Ectodermal cell (in vitro differentiated cells): ENCODE measurements around the gene JAKMIP2.

ENCODE experiments used
- H3K27ac ChIP-seq: 2 replicates; pipeline ENCODE4 v1.7.0; 2013; ENCODE audit warnings: mild to moderate bottlenecking, low read depth, low read length; ENCODE audit not compliant: insufficient read depth, poor library complexity, severe bottlenecking
- H3K27me3 ChIP-seq: 2 replicates; pipeline ENCODE4 v1.7.0; 2013; ENCODE audit warnings: mild to moderate bottlenecking, low read length; ENCODE audit not compliant: insufficient read depth, control insufficient read depth, poor library complexity, severe bottlenecking
- H3K36me3 ChIP-seq: one replicate; pipeline ENCODE4 v1.7.0; 2013; ENCODE audit warnings: low read length; ENCODE audit not compliant: control insufficient read depth, insufficient read depth
- H3K4me1 ChIP-seq: one replicate; pipeline ENCODE4 v1.7.0; 2013; ENCODE audit warnings: low read length; ENCODE audit not compliant: control insufficient read depth, insufficient read depth
- H3K4me3 ChIP-seq: 2 replicates; pipeline ENCODE4 v1.7.0; 2013; ENCODE audit warnings: low read depth, low read length, control low read depth; ENCODE audit not compliant: insufficient read depth
- H3K9me3 ChIP-seq: 2 replicates; pipeline ENCODE4 v1.7.0; 2013; ENCODE audit warnings: mild to moderate bottlenecking, low read length, moderate library complexity; ENCODE audit not compliant: control insufficient read depth
- WGBS, 2 experiments: methylation state at CpG; one replicate each; pipeline ENCODE4 v1.1.7; 2013; ENCODE audit warnings: missing lambda C conversion rate in 2 of 2; 5-methylcytosine and 5-hydroxymethylcytosine counted together

The JAKMIP2 gene

GRCh38 chr5:147568710-147569406 is 213.7 kb downstream of the JAKMIP2 start:
- no peaks in the 10 kb centered on the region for H3K27me3 ChIP-seq
- no peak overlapping the region for H3K27ac ChIP-seq
- H3K4me1 ChIP-seq: peaks cover 23% of the 10 kb centered on the region
- WGBS, 2 experiments: 86 to 88% methylated on average over 8 to 9 of the region's 9 CpGs
- H3K36me3 ChIP-seq: no peaks in the 10 kb centered on the region
- H3K4me3 ChIP-seq: no peak overlapping the region
- no peaks in the 10 kb centered on the region for H3K9me3 ChIP-seq

DNA sequence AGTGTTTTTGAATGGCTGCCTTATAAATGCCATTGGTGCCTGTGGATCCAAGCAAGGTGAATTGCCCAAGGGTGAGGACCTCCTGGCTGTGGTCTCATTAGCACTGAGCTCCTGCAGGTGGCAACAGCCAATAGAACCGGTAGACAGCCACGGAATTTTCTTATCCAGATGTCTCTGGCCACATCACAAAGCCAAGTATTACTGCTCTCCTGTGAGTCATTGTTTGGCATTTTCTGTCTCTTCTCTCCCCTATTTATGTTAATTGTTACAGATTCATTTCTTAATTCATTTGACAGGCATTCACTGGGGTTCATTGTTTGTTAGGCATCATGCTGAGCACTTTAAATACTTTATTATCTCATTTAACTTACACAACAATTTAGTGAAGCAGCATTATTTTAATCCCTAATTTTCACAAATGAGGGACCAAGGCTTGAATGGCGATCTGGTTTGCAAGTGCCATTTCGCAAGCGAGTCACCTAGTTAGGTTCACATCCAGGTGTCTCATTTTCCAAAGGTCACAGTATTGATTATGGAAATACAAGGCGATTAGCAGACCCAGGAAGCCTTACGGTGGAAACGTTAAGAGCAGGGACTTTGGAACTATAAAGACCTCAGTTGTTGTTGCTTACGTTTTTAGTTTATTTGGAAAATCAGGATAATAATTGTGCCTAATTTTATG is 214.5 kb downstream of the JAKMIP2 start:
- no peaks in the 10 kb centered on the region for H3K9me3 ChIP-seq
- H3K27me3 ChIP-seq: no peaks in the 10 kb centered on the region
- H3K27ac ChIP-seq: peak overlapping the region; percentile 59
- no peak overlapping the region for H3K4me3 ChIP-seq
- H3K36me3 ChIP-seq: no peaks in the 10 kb centered on the region
- peaks cover 24% of the 10 kb centered on the region for H3K4me1 ChIP-seq
- WGBS, 2 experiments: 8 to 12% methylated on average over 9 of the region's 9 CpGs

DNA sequence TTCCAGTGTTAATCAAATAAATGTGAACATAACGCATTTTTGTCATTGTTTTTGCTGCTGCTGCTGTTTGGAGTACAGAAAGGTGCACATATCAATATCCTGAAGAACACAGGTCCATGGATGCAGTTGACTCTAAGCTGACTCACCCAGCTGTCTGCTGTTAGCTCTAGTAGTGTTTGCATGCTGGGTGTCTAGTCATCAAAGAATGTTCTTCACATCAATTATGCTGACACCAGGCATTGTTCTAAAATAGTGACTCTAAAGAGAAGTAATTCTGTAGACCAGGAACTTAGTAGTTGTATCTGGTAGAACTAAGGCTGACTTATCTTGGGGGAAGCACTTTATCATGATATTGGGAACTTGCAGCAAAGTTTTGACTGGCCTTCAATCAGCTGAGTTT is 217.0 kb downstream of the JAKMIP2 start:
- 100% methylated on average over 1 of the region's 1 CpG for WGBS, 2 experiments
- H3K27ac ChIP-seq: no peak overlapping the region
- H3K27me3 ChIP-seq: no peaks in the 10 kb centered on the region
- no peaks in the 10 kb centered on the region for H3K9me3 ChIP-seq
- no peak overlapping the region for H3K4me3 ChIP-seq
- peaks cover 28% of the 10 kb centered on the region for H3K4me1 ChIP-seq
- no peaks in the 10 kb centered on the region for H3K36me3 ChIP-seq

DNA sequence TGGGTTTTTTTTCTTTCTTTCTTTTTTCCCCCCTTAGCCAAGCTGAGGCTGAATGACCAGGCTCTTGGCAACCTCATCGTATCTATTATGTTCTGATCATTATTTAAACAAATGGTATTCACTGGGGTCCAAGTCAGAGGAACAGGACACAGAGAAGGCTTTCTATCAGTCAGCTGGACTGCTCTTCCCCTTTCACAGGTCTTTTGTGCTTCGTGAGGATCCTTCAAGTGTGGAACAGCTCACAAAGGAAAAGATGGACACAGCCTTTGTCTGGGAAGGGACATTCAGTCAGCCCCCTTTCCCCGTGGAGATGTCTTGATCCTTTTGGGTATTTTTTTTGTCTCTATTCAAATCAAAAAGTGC is 218.4 kb downstream of the JAKMIP2 start:
- H3K4me1 ChIP-seq: peaks cover 37% of the 10 kb centered on the region
- no peaks in the 10 kb centered on the region for H3K27me3 ChIP-seq
- WGBS, 2 experiments: 30 to 37% methylated on average over 2 to 3 of the region's 3 CpGs
- H3K4me3 ChIP-seq: no peak overlapping the region
- H3K27ac ChIP-seq: peak overlapping the region; percentile 50
- H3K9me3 ChIP-seq: no peaks in the 10 kb centered on the region
- H3K36me3 ChIP-seq: no peaks in the 10 kb centered on the region

DNA sequence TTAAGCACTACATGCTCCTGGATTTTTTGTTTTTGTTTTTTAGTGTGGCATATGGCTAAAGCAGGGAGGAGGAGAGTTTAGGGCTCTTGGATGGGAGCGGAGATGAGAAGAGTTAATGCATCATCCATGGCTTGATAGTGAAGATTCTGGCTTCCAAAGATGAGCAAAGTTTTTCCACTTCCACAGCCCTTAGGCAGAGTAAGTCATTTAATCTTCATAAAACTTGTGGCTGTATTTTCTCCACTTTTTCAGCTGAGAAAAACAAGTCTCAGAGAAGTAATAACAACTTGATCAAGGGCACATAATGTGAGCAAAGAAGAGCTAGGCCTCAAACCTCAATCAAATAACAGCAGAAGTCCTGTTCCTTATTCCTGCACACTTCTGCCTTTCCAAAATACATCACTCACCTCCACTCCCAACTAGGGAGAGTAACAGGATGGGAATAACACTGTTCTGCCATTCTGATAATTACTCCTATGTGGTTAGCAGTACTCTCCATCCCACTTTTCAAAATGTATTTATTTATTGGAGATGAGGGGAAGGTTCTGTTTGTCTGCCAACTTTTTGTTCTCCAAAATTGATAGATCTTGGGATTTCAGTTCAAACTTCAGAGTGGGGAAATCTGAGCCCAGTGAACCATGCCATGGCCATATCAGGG is 218.9 kb downstream of the JAKMIP2 start:
- Histone ChIP-seq H3K4me1 (peaks cover 39% of the 10 kb centered on the region), H3K36me3 (no peaks in the 10 kb centered on the region), H3K27me3 (no peaks in the 10 kb centered on the region), H3K27ac (peak overlapping the region; percentile 50), H3K9me3 (no peaks in the 10 kb centered on the region), H3K4me3 (no peak overlapping the region)
- 92 to 100% methylated on average over 1 of the region's 1 CpG for WGBS, 2 experiments

DNA sequence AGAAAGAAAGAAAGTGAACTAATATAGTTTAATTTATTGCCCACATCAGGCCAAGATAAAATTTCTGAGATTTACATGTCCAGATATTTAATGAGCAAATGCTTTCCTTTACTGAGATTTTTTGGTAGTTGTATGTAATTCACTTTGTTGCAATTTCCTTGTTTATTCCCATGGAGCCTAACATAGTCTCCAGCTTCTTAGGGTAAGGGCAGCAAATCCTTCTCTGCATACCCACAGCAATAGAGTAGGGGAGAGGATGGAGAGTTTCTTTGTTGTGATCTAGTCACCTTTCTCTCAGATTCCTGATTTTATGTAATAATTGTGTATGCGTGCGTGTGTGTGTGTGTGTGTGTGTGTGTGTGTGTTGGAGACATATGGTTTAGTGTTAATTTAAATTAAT is 221.1 kb downstream of the JAKMIP2 start:
- H3K27ac ChIP-seq: peak overlapping the region; percentile 65
- 30% methylated on average over 2 of the region's 2 CpGs; no CpG with 5 or more reads in 1 of the 2 experiments for WGBS, 2 experiments

DNA sequence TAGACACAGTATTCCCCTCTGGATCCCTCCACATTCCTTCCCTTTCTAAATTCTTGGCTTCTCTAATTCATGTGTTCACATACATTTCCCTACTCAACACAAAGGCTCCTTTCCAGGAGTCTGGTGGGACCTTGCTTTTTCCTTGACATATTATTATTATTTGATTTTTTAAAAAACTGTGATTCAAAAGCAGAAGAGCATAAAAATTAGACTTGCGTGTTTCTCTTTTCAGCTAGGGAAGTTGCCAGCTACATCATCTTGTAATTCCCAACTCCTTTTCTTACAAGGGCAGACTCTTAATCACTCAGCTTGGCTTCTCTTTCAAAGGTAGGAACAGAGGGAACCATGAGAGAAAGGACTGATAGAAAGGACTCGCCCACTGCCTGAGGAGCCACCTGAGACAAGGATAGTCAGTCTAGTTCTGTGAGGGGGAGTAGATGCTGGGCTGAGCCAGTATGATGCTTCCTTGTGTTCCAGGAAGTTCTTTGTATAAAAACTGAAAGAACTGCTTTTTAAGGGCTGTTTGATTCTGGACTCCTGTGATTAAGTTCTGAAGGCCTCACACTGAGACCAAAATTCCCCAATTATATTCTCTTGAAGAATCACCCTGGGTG is 221.7 kb downstream of the JAKMIP2 start:
- Histone ChIP-seq H3K27me3 (no peaks in the 10 kb centered on the region), H3K9me3 (no peaks in the 10 kb centered on the region), H3K4me1 (peaks cover 30% of the 10 kb centered on the region), H3K4me3 (peak overlapping the region; percentile 13), H3K36me3 (no peaks in the 10 kb centered on the region), H3K27ac (peak overlapping the region; percentile 65)
- WGBS, 2 experiments: 0 to 4% methylated on average over 2 of the region's 2 CpGs

More for the DNA sequence above, 221.1 kb downstream of the JAKMIP2 start:
- Histone ChIP-seq H3K36me3 (no peaks in the 10 kb centered on the region), H3K27me3 (no peaks in the 10 kb centered on the region), H3K9me3 (no peaks in the 10 kb centered on the region), H3K4me3 (no peak overlapping the region), H3K4me1 (peaks cover 30% of the 10 kb centered on the region)

DNA sequence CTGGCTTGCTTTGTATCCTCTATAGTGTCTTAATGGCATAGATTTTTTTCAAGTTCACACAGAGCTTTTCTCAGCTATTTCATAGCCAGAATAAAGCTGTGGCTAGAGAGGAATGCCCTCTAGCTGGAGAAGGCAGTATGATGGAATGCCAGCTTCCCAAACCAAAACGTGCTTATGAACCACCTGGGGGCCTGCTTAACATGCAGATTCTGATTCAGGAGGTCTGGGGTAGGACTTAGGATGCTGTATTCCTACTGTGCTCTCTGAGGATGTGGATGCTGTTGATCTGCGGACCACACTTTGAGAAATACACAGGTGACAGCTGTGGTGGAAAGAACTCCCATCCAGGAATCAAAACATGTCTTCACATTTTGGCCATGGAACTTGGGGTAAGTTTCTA is 222.8 kb downstream of the JAKMIP2 start:
- Histone ChIP-seq H3K36me3 (no peaks in the 10 kb centered on the region), H3K27me3 (no peaks in the 10 kb centered on the region), H3K4me1 (peaks cover 30% of the 10 kb centered on the region), H3K4me3 (no peak overlapping the region), H3K9me3 (no peaks in the 10 kb centered on the region), H3K27ac (no peak overlapping the region)
- 15 to 17% methylated on average over 2 of the region's 2 CpGs for WGBS, 2 experiments

DNA sequence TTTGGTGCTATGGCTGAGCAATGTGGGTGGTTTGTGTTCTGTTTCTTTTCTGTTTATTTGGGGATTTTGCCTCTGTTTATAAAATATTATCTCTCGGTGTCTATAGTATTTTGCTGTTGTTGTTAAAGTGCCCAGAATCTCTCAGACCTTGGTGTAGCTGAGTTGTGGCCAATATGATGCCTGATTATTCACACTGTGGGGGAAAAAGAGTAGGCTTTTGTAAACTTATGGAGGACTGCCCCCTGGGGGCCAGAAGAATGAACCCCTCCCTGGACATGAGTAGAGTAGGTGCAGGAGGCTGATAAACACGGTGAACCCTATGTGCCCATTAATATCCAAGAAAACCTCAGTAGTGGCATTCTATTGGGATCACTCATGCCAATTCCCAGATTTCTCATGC is 223.7 kb downstream of the JAKMIP2 start:
- Histone ChIP-seq H3K36me3 (no peaks in the 10 kb centered on the region), H3K27me3 (no peaks in the 10 kb centered on the region), H3K9me3 (no peaks in the 10 kb centered on the region), H3K27ac (no peak overlapping the region), H3K4me3 (no peak overlapping the region), H3K4me1 (peaks cover 27% of the 10 kb centered on the region)
- 32 to 61% methylated on average over 2 of the region's 2 CpGs for WGBS, 2 experiments
